ENCODE results near the gene TENM4. TPM values are rescaled to one million over a fixed set of nuclear protein-coding genes. Genes with fewer than 3 reads are reported as not detected.
A peak's percentile ranks its signal among the peaks of the same experiment; 100 is the strongest.

Gene TENM4
- total RNA-seq, 1 donor from 2014 or later, result 50.7 TPM

- Mint-ChIP-seq H3K27me3 (ENCODE audit: unreplicated experiment) (no peaks in the 10 kb centered on the region), H3K36me3 (ENCODE audit: unreplicated experiment) (peaks cover 10% of the 10 kb centered on the region), H3K4me3 (ENCODE audit: unreplicated experiment) (no peak overlapping the region), H3K4me1 (ENCODE audit: low read depth, unreplicated experiment) (peaks cover 41% of the 10 kb centered on the region), H3K9me3 (ENCODE audit: unreplicated experiment) (peaks cover 2% of the 10 kb centered on the region), H3K27ac (ENCODE audit: unreplicated experiment) (no peak overlapping the region)
- no peak for DNase-seq
- no peak for TF ChIP-seq CTCF (IDR thresholded peaks at IDR 0.05; ENCODE audit: partially characterized antibody, unreplicated experiment)
Measured at GRCh38 chr11:79417069-79417920, 23.5 kb downstream of the TENM4 start.

- H3K27ac Mint-ChIP-seq (ENCODE audit: unreplicated experiment), result no peak overlapping the region
- peaks cover 2% of the 10 kb centered on the region for H3K9me3 Mint-ChIP-seq (ENCODE audit: unreplicated experiment)
- no peak overlapping the region for H3K4me3 Mint-ChIP-seq (ENCODE audit: unreplicated experiment)
- no peak for DNase-seq
- H3K4me1 Mint-ChIP-seq (ENCODE audit: low read depth, unreplicated experiment), result peaks cover 30% of the 10 kb centered on the region
- peaks cover 10% of the 10 kb centered on the region for H3K36me3 Mint-ChIP-seq (ENCODE audit: unreplicated experiment)
- H3K27me3 Mint-ChIP-seq (ENCODE audit: unreplicated experiment), result no peaks in the 10 kb centered on the region
- TF ChIP-seq CTCF (IDR thresholded peaks at IDR 0.05; ENCODE audit: partially characterized antibody, unreplicated experiment), result no peak
Measured at GRCh38 chr11:79415912-79416311, 24.9 kb downstream of the TENM4 start.

GRCh38 chr11:79415411-79415810 is 25.4 kb downstream of the TENM4 start:
- H3K36me3 Mint-ChIP-seq (ENCODE audit: unreplicated experiment), result peaks cover 10% of the 10 kb centered on the region
- peaks cover 2% of the 10 kb centered on the region for H3K9me3 Mint-ChIP-seq (ENCODE audit: unreplicated experiment)
- no peak for TF ChIP-seq CTCF (IDR thresholded peaks at IDR 0.05; ENCODE audit: partially characterized antibody, unreplicated experiment)
- H3K27ac Mint-ChIP-seq (ENCODE audit: unreplicated experiment), result no peak overlapping the region
- no peak for DNase-seq
- no peak overlapping the region for H3K4me3 Mint-ChIP-seq (ENCODE audit: unreplicated experiment)
- H3K27me3 Mint-ChIP-seq (ENCODE audit: unreplicated experiment), result no peaks in the 10 kb centered on the region
- H3K4me1 Mint-ChIP-seq (ENCODE audit: low read depth, unreplicated experiment), result peaks cover 28% of the 10 kb centered on the region

GRCh38 chr11:79414644-79415317 is 26.0 kb downstream of the TENM4 start:
- no peaks in the 10 kb centered on the region for H3K27me3 Mint-ChIP-seq (ENCODE audit: unreplicated experiment)
- no peak overlapping the region for H3K4me3 Mint-ChIP-seq (ENCODE audit: unreplicated experiment)
- no peak for TF ChIP-seq CTCF (IDR thresholded peaks at IDR 0.05; ENCODE audit: partially characterized antibody, unreplicated experiment)
- H3K27ac Mint-ChIP-seq (ENCODE audit: unreplicated experiment), result no peak overlapping the region
- peaks cover 2% of the 10 kb centered on the region for H3K9me3 Mint-ChIP-seq (ENCODE audit: unreplicated experiment)
- H3K36me3 Mint-ChIP-seq (ENCODE audit: unreplicated experiment), result peaks cover 10% of the 10 kb centered on the region
- H3K4me1 Mint-ChIP-seq (ENCODE audit: low read depth, unreplicated experiment), result peaks cover 23% of the 10 kb centered on the region
- DNase-seq, result no peak

- no peak overlapping the region for H3K4me3 Mint-ChIP-seq (ENCODE audit: unreplicated experiment)
- peaks cover 2% of the 10 kb centered on the region for H3K9me3 Mint-ChIP-seq (ENCODE audit: unreplicated experiment)
- peaks cover 22% of the 10 kb centered on the region for H3K4me1 Mint-ChIP-seq (ENCODE audit: low read depth, unreplicated experiment)
- no peaks in the 10 kb centered on the region for H3K27me3 Mint-ChIP-seq (ENCODE audit: unreplicated experiment)
- TF ChIP-seq CTCF (IDR thresholded peaks at IDR 0.05; ENCODE audit: partially characterized antibody, unreplicated experiment), result no peak
- H3K27ac Mint-ChIP-seq (ENCODE audit: unreplicated experiment), result peak overlapping the region; percentile 95
- DNase-seq, result no peak
- peaks cover 10% of the 10 kb centered on the region for H3K36me3 Mint-ChIP-seq (ENCODE audit: unreplicated experiment)
Measured at GRCh38 chr11:79414041-79414440, 26.8 kb downstream of the TENM4 start.
